CD4-positive, alpha-beta T cell treated with Interleukin-10 for 1 hour (primary cell): Measurements from ENCODE around the gene RNF114.
"Not testable (repeated sequence)": the region's sequence is repeated elsewhere in the genome, so short reads cannot be mapped to it uniquely, and the experiment has no call there.

Experiments used
- DNase-seq: peaks from one replicate; pipeline ENCODE4 v3.0.0-alpha.2; 2020

The RNF114 gene

GRCh38 chr20:49936153-49937026 lies at the start of gene RNF114:
TSS of gene RNF114 (plus strand) at chr20:49936397. CDS start at chr20:49936413, 16 bp downstream.
- DNase-seq: peak; percentile 93

- no peak for DNase-seq
Observed at GRCh38 chr20:49886571-49887213, 49.5 kb upstream of the RNF114 start.

- DNase-seq: no peak
Observed at GRCh38 chr20:49887251-49888211, 48.7 kb upstream of the RNF114 start.

GRCh38 chr20:49888212-49889000 lies 47.8 kb upstream of the RNF114 start:
- peak; percentile 64 for DNase-seq

GRCh38 chr20:49889001-49889934 lies 46.9 kb upstream of the RNF114 start:
- DNase-seq: no peak

- no peak for DNase-seq
Observed at GRCh38 chr20:49889935-49890333, 46.3 kb upstream of the RNF114 start.

- DNase-seq: no peak
Observed at GRCh38 chr20:49890471-49891361, 45.5 kb upstream of the RNF114 start.

GRCh38 chr20:49891476-49892110 lies 44.6 kb upstream of the RNF114 start:
- DNase-seq: no peak

- DNase-seq: no peak
Observed at GRCh38 chr20:49892260-49892659, 43.9 kb upstream of the RNF114 start.

GRCh38 chr20:49892817-49893216 lies 43.4 kb upstream of the RNF114 start:
- DNase-seq: no peak

- DNase-seq: no peak
Observed at GRCh38 chr20:49893242-49894072, 42.7 kb upstream of the RNF114 start.

GRCh38 chr20:49894073-49894470 lies 42.1 kb upstream of the RNF114 start:
- DNase-seq: no peak

GRCh38 chr20:49895474-49896093 lies 40.6 kb upstream of the RNF114 start:
- DNase-seq: not testable (repeated sequence)

GRCh38 chr20:49896204-49896603 lies 40.0 kb upstream of the RNF114 start:
- DNase-seq: no peak

- no peak for DNase-seq
Observed at GRCh38 chr20:49899541-49900383, 36.4 kb upstream of the RNF114 start.

GRCh38 chr20:49901588-49901987 lies 34.6 kb upstream of the RNF114 start:
- no peak for DNase-seq
